CD4-positive, alpha-beta T cell treated with Interleukin-15 for 1 hour (primary cell): Measurements from ENCODE around the gene TMPRSS7.

Experiments
- DNase-seq: peaks from one replicate; pipeline ENCODE4 v3.0.0-alpha.2; 2020

Gene TMPRSS7

GRCh38 chr3:112130638-112130993 lies 96.1 kb downstream of the TMPRSS7 start:
- no peak for DNase-seq
